HepG2 (cell line): ENCODE measurements around the gene PCDHB10. TPM values are rescaled to one million over a fixed set of nuclear protein-coding genes. Genes with fewer than 3 reads are reported as not detected.

Experiments used
- ATAD3A ChIP-seq: sonication (generic); formaldehyde crosslinking; IDR thresholded peaks from 2 replicates; pipeline ENCODE4 v1.4.0; 2020; ENCODE audit warnings: missing genetic modification reagents
- ATF7 ChIP-seq, 2 experiments: fragments of 450-650 bp in 1 of 2; sonication (generic) in 1 of 2; formaldehyde crosslinking in 1 of 2; IDR thresholded peaks; 2 replicates each; pipeline versions ENCODE4 v1.4.0 to v1.6.1; 2016 to 2020; ENCODE audit warnings: antibody characterized with exemption in 1 of 2, mild to moderate bottlenecking in 1 of 2, missing genetic modification reagents in 1 of 2
- EHMT2 ChIP-seq: fragments of 200-600 bp; sonication (generic); IDR thresholded peaks from 2 replicates; pipeline ENCODE4 v1.7.0; 2017; ENCODE audit warnings: antibody characterized with exemption, low read depth, low read length, borderline replicate concordance
- ELF1 ChIP-seq: sonication (generic); formaldehyde crosslinking; IDR thresholded peaks from 2 replicates; pipeline ENCODE4 v1.4.0; 2020; ENCODE audit warnings: missing genetic modification reagents
- ETV5 ChIP-seq: IDR thresholded peaks from 2 replicates; pipeline ENCODE4 v1.6.1; 2018; ENCODE audit warnings: missing biosample characterization, missing genetic modification reagents, inconsistent platforms, borderline replicate concordance
- FOXP1 ChIP-seq, 2 experiments: fragments of 450-650 bp in 1 of 2; IDR thresholded peaks; 2 replicates each; pipeline ENCODE4 v1.6.1; 2017 to 2018; ENCODE audit warnings: antibody characterized with exemption in 1 of 2
- GTF2F1 ChIP-seq: fragments of 150-350 bp; IDR thresholded peaks from 2 replicates; pipeline ENCODE4 v1.6.1; 2014; ENCODE audit warnings: low read length
- HCFC1 ChIP-seq: fragments of 150-350 bp; IDR thresholded peaks from 2 replicates; pipeline ENCODE4 v1.6.1; 2014; ENCODE audit warnings: low read depth, low read length
- LRRFIP1 ChIP-seq: sonication (generic); formaldehyde crosslinking; conservative IDR thresholded peaks from 2 replicates; pipeline ENCODE4 v1.4.0; 2020; ENCODE audit warnings: missing genetic modification reagents
- MZF1 ChIP-seq: sonication (generic); formaldehyde crosslinking; IDR thresholded peaks from 2 replicates; pipeline ENCODE4 v1.8.1; 2023; ENCODE audit warnings: mild to moderate bottlenecking, missing genetic modification reagents, borderline replicate concordance
- NFYC ChIP-seq: IDR thresholded peaks from 2 replicates; pipeline ENCODE4 v1.6.1; 2016; ENCODE audit warnings: missing genetic modification reagents, missing compliant biosample characterization
- PAF1 ChIP-seq: IDR thresholded peaks from 2 replicates; pipeline ENCODE4 v1.6.1; 2016; ENCODE audit warnings: missing genetic modification reagents, missing compliant biosample characterization
- POLR2A ChIP-seq, 2 experiments: IDR thresholded peaks; 2 replicates each; pipeline ENCODE4 v1.6.1; 2011; ENCODE audit warnings: low read depth in 2 of 2, low read length in 2 of 2, mild to moderate bottlenecking in 1 of 2, moderate library complexity in 1 of 2; ENCODE audit not compliant: insufficient read depth in 1 of 2
- SNAI1 ChIP-seq: sonication (generic); formaldehyde crosslinking; IDR thresholded peaks from 2 replicates; pipeline ENCODE4 v1.5.0; 2020; ENCODE audit warnings: mild to moderate bottlenecking, missing genetic modification reagents, borderline replicate concordance
- ZEB1 ChIP-seq: IDR thresholded peaks from 2 replicates; pipeline ENCODE4 v1.6.1; 2012; ENCODE audit warnings: mild to moderate bottlenecking, low read depth, inconsistent platforms; ENCODE audit not compliant: insufficient replicate concordance
- ZNF205 ChIP-seq: IDR thresholded peaks from 2 replicates; pipeline ENCODE4 v1.6.1; 2018; ENCODE audit warnings: missing biosample characterization, missing genetic modification reagents
- ZNF562 ChIP-seq: sonication (generic); formaldehyde crosslinking; IDR thresholded peaks from 2 replicates; pipeline ENCODE4 v1.8.0; 2022; ENCODE audit warnings: missing genetic modification reagents, borderline replicate concordance
- ZNF574 ChIP-seq: sonication (generic); formaldehyde crosslinking; IDR thresholded peaks from 2 replicates; pipeline ENCODE4 v1.4.0; 2020; ENCODE audit warnings: missing genetic modification reagents
- ZNF652 ChIP-seq: IDR thresholded peaks from 2 replicates; pipeline ENCODE4 v1.6.1; 2016; ENCODE audit warnings: low read depth, borderline replicate concordance
- ZNF709 ChIP-seq: sonication (generic); formaldehyde crosslinking; IDR thresholded peaks from 2 replicates; pipeline ENCODE4 v1.5.0; 2020; ENCODE audit warnings: mild to moderate bottlenecking, missing genetic modification reagents
- ZNF775 ChIP-seq: sonication (generic); formaldehyde crosslinking; IDR thresholded peaks from 2 replicates; pipeline ENCODE4 v1.4.0; 2020; ENCODE audit warnings: missing genetic modification reagents, mild to moderate bottlenecking, moderate library complexity, borderline replicate concordance
- ZSCAN20 ChIP-seq: sonication (generic); formaldehyde crosslinking; IDR thresholded peaks from 2 replicates; pipeline ENCODE4 v1.4.0; 2020; ENCODE audit warnings: missing genetic modification reagents, mild to moderate bottlenecking, borderline replicate concordance
- polyA plus RNA-seq, 8 experiments: library from polyadenylated mRNA; depleted of rRNA in 3 of 8; stranded (reverse) in 7 of 8; unstranded in 1 of 8; fragments of >200 nt; fragmentation: Illumina TruSeq in 4 of 8; extraction: Trizol in 4 of 8; gene quantifications; 2 replicates each; pipeline versions ENCODE4 v1.2.1 to v1.2.3, GENCODE V29; 2011 to 2016; ENCODE audit warnings: low read depth in 4 of 8, missing spikeins in 1 of 8, mixed read lengths in 1 of 8; ENCODE audit not compliant: insufficient read depth in 1 of 8
- total RNA-seq, 5 experiments: library from RNA; depleted of rRNA; stranded (reverse); fragments of >200 nt; fragmentation: Illumina TruSeq; extraction: Trizol; gene quantifications; 2 replicates each; pipeline ENCODE4 v1.2.3, GENCODE V29; 2016; ENCODE audit warnings: low read depth in 1 of 5
- TF ChIP-seq, protein P1 (sequence below): sonication (generic); formaldehyde crosslinking; IDR thresholded peaks from 2 replicates; pipeline ENCODE4 v1.8.1; 2023; ENCODE audit warnings: mild to moderate bottlenecking, missing genetic modification reagents
- TF ChIP-seq, protein P2 (sequence below): sonication (generic); formaldehyde crosslinking; IDR thresholded peaks from 2 replicates; pipeline ENCODE4 v1.5.0; 2020; ENCODE audit warnings: mild to moderate bottlenecking, missing genetic modification reagents, moderate library complexity

The PCDHB10 gene
- total and polyA plus RNA-seq, 2 of the 13 experiments (the other 11 are each of a cell fraction or from before 2014, with no cell fraction given), result 0.05 TPM; not detected in 1

DNA sequence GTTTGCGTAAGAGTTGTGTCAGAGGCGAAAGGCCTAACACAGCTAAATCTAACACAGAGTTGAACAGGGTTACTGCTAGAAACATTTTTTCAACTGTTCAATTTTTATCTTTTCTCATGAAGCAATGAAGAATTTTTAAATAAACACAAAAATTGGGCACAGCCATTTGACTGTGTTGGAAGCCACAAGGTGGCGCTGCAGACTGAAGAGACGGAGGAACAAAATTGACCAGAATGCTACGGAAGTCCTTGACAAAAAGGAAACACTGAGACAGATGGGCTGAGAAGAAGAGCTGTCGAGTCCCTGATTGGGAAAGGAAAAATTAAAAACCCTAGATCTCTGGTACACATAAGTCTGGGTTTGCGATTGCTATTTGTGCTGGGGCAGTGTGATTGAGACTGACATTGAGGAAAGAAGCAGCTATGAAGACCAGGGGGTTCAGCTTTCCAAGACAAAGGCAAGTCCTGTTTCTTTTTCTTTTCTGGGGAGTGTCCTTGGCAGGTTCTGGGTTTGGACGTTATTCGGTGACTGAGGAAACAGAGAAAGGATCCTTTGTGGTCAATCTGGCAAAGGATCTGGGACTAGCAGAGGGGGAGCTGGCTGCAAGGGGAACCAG, 5.1 kb upstream of the PCDHB10 start, which contains the start of gene PCDHB9 (continued):
- TF ChIP-seq, protein P1, sequence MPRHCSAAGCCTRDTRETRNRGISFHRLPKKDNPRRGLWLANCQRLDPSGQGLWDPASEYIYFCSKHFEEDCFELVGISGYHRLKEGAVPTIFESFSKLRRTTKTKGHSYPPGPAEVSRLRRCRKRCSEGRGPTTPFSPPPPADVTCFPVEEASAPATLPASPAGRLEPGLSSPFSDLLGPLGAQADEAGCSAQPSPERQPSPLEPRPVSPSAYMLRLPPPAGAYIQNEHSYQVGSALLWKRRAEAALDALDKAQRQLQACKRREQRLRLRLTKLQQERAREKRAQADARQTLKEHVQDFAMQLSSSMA (CRISPR knock-in tag), result no peak
- TF ChIP-seq ZNF709 (no peak), ZNF652 (CRISPR knock-in tag) (no peak), LRRFIP1 (CRISPR knock-in tag) (no peak), ELF1 (CRISPR knock-in tag) (peak; percentile 12; the same call in 1 of the 2 replicates), ZNF562 (CRISPR knock-in tag) (no peak), ZSCAN20 (no peak), ATAD3A (CRISPR knock-in tag) (no peak), FOXP1 (IDR thresholded peaks at IDR 0.05) (no peak), FOXP1 (CRISPR knock-in tag; IDR thresholded peaks at IDR 0.05) (no peak), ETV5 (CRISPR knock-in tag) (no peak), ZNF775 (CRISPR knock-in tag) (no peak), SNAI1 (no peak), EHMT2 (no peak), ZNF205 (no peak), POLR2A (IDR thresholded peaks at IDR 0.05; ENCODE audit: insufficient read depth in 1 of 2, low read depth in 2 of 2, low read length in 2 of 2) (no peak), MZF1 (CRISPR knock-in tag) (no peak), PAF1 (CRISPR knock-in tag) (no peak), GTF2F1 (no peak), ZEB1 (no peak), NFYC (CRISPR knock-in tag) (no peak), ZNF574 (CRISPR knock-in tag) (peak; percentile 38; the same call in 1 of the 2 replicates), HCFC1 (no peak), ATF7 (IDR thresholded peaks at IDR 0.05) (no peak), ATF7 (CRISPR knock-in tag; IDR thresholded peaks at IDR 0.05) (no peak)
- TF ChIP-seq, protein P2, sequence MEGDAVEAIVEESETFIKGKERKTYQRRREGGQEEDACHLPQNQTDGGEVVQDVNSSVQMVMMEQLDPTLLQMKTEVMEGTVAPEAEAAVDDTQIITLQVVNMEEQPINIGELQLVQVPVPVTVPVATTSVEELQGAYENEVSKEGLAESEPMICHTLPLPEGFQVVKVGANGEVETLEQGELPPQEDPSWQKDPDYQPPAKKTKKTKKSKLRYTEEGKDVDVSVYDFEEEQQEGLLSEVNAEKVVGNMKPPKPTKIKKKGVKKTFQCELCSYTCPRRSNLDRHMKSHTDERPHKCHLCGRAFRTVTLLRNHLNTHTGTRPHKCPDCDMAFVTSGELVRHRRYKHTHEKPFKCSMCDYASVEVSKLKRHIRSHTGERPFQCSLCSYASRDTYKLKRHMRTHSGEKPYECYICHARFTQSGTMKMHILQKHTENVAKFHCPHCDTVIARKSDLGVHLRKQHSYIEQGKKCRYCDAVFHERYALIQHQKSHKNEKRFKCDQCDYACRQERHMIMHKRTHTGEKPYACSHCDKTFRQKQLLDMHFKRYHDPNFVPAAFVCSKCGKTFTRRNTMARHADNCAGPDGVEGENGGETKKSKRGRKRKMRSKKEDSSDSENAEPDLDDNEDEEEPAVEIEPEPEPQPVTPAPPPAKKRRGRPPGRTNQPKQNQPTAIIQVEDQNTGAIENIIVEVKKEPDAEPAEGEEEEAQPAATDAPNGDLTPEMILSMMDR (CRISPR knock-in tag), result peak; percentile 57
